SW 1271 (cell line): ENCODE data around the gene NATD1.
A peak's percentile ranks its signal among the peaks of the same experiment; 100 is the strongest.

Source experiments
- DNase-seq, 2 experiments: peaks; one replicate each; lab custom pipeline; 2025; lab: John Stamatoyannopoulos, UW

NATD1 gene

GRCh38 chr17:21252796-21253645 is at the start of gene NATD1:
TSS of gene NATD1 (minus strand) at chr17:21253410. CDS start at chr17:21253264, 146 bp downstream.
- peak; percentile 79 to 89 for DNase-seq

GRCh38 chr17:21301593-21302550 is 48.7 kb upstream of the NATD1 start:
- DNase-seq, result no peak

GRCh38 chr17:21300601-21301571 is 47.7 kb upstream of the NATD1 start:
- no peak for DNase-seq

GRCh38 chr17:21299981-21300600 is 46.9 kb upstream of the NATD1 start:
- DNase-seq, result peak in 1 of 2 experiments; percentile 31

GRCh38 chr17:21298983-21299519 is 45.8 kb upstream of the NATD1 start:
- no peak for DNase-seq

- DNase-seq, result no peak
Observed at GRCh38 chr17:21298056-21298982, 45.1 kb upstream of the NATD1 start.

GRCh38 chr17:21297597-21297996 is 44.4 kb upstream of the NATD1 start:
- DNase-seq, result no peak

GRCh38 chr17:21297026-21297520 is 43.9 kb upstream of the NATD1 start:
- no peak for DNase-seq

- DNase-seq, result peak in 1 of 2 experiments; percentile 19
Observed at GRCh38 chr17:21296097-21297025, 43.2 kb upstream of the NATD1 start.

GRCh38 chr17:21295036-21295952 is 42.1 kb upstream of the NATD1 start:
- DNase-seq, result peak in 1 of 2 experiments; percentile 38

GRCh38 chr17:21294321-21295035 is 41.3 kb upstream of the NATD1 start:
- DNase-seq, result no peak

- no peak for DNase-seq
Observed at GRCh38 chr17:21293831-21294210, 40.6 kb upstream of the NATD1 start.

- no peak for DNase-seq
Observed at GRCh38 chr17:21292867-21293830, 39.9 kb upstream of the NATD1 start.

GRCh38 chr17:21291862-21292261 is 38.7 kb upstream of the NATD1 start:
- no peak for DNase-seq

GRCh38 chr17:21291357-21291756 is 38.1 kb upstream of the NATD1 start:
- no peak for DNase-seq
